GM06990 (cell line): ENCODE measurements around the gene DCST2.

Source experiments
- DNase-seq: peaks from one replicate; pipeline ENCODE4 v3.0.0-alpha.2; 2011; ENCODE audit not compliant: insufficient read length; ENCODE audit errors: extremely low read depth
- H3K27me3 ChIP-seq: replicated peaks from 2 replicates; pipeline ENCODE4 v1.6.0; 2011; ENCODE audit warnings: low read length; ENCODE audit not compliant: control insufficient read depth, insufficient read depth
- H3K36me3 ChIP-seq: 2 replicates; pipeline ENCODE4 v1.5.1; 2011; ENCODE audit warnings: low read length; ENCODE audit not compliant: control insufficient read depth, insufficient read depth
- H3K4me3 ChIP-seq: replicated peaks from 2 replicates; pipeline ENCODE4 v1.5.1; 2011; ENCODE audit warnings: low read depth, mild to moderate bottlenecking, control low read depth, low read length
- CTCF ChIP-seq: IDR thresholded peaks from 2 replicates; pipeline ENCODE4 v1.5.1; 2011; ENCODE audit warnings: low read length, control low read depth, mild to moderate bottlenecking, inconsistent platforms; ENCODE audit not compliant: insufficient read depth, poor library complexity, severe bottlenecking

The DCST2 gene

GRCh38 chr1:155005076-155006011, 28.2 kb downstream of the DCST2 start:
- Histone ChIP-seq H3K36me3 (no peaks in the 10 kb centered on the region; the same call in 1 of the 2 replicates), H3K4me3 (peak overlapping the region; percentile 96), H3K27me3 (no peaks in the 10 kb centered on the region)
- no peak for DNase-seq
- no peak for TF ChIP-seq CTCF

GRCh38 chr1:155004352-155005075, 29.1 kb downstream of the DCST2 start:
- no peaks in the 10 kb centered on the region for H3K27me3 ChIP-seq
- no peak for DNase-seq
- H3K4me3 ChIP-seq: peak overlapping the region; percentile 96
- TF ChIP-seq CTCF: no peak
- H3K36me3 ChIP-seq: no peaks in the 10 kb centered on the region; the same call in 1 of the 2 replicates

DNA sequence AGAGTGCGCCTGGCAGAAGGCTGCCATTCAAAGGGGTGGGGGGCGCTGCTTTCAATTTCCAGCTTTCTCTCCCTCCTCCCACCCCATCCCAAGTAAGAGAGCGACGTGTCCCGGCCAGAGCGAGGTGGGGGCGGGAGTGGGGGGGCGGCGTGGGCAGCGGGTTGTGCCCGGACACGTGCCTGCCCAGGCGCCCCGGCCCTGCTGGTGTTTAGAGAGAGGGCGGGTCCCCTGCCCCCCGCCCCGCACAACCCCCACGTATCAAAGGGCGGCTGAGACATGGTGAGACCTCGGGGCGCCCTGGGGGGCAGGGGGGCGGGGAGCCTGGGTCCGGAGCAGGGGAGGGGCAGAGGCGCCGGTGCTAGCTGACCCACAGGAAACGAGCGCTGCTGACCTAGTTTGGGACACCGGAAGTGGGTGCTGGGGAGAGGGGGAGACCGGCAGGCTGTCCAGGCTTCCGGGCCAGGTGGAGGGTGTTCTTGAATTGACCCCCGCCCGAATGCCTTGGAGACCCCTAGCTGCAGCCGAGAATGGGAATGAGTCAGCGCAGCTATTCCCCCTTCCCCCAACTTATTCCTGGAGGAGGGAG, 29.7 kb downstream of the DCST2 start:
- TF ChIP-seq CTCF: no peak
- Histone ChIP-seq H3K4me3 (peak overlapping the region; percentile 96), H3K27me3 (no peaks in the 10 kb centered on the region), H3K36me3 (no peaks in the 10 kb centered on the region; the same call in 1 of the 2 replicates)
- peak; percentile 55 for DNase-seq

GRCh38 chr1:155003227-155003765, 30.3 kb downstream of the DCST2 start:
- no peak for TF ChIP-seq CTCF
- Histone ChIP-seq H3K4me3 (peak overlapping the region; percentile 96), H3K36me3 (no peaks in the 10 kb centered on the region; the same call in 1 of the 2 replicates), H3K27me3 (no peaks in the 10 kb centered on the region)
- DNase-seq: peak; percentile 40

DNA sequence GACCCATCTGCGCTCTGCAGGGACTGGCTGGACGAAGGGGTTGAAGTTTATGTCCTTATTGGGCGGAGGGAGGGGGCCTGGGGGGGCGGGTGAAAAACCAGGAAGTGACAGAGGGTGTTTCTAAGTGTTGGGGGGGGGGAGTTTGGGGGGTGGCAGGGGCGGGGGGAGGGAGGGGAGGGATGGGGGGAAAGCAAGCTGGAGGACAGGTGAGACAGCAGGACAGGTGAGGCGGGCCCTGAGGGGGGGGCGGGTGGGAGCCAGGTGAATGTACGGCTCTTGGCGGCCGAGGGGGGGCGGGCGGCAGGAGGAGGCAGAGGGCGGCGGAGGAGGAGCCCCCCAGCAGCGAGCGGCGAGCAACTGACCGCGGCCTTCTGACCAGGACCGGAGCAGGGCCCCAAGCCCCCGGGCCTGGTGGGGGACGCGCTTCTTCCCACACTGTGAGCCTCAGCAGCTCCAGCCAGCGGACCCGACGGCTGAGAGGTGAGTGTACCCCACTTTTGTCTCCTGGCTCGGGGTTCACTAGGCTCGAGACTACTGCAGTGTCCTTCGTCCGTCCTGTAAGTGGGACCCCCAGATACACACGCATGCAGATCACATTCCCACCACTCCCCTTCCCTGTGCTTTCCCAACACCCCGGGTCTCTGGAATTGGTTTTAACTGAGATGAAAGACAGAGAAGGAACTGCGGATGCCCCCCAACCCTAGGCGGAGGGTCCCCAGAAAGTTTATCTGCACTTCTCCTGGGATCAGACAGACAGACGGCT, 30.9 kb downstream of the DCST2 start, which contains the start of gene ZBTB7B:
ZBTB7B (plus strand) TSS at position 339 of the 763 bp plus-strand sequence. CDS start 11,859 bp downstream, outside the sequence.
- peak; percentile 59 for DNase-seq
- Histone ChIP-seq H3K4me3 (peak within 1 kb of the TSS; percentile 96), H3K27me3 (no peaks in the 10 kb centered on the region), H3K36me3 (no peaks in the 10 kb centered on the region; the same call in 1 of the 2 replicates)
- TF ChIP-seq CTCF: no peak
